ENCODE data around the gene DRC1.

DRC1 gene

DNA sequence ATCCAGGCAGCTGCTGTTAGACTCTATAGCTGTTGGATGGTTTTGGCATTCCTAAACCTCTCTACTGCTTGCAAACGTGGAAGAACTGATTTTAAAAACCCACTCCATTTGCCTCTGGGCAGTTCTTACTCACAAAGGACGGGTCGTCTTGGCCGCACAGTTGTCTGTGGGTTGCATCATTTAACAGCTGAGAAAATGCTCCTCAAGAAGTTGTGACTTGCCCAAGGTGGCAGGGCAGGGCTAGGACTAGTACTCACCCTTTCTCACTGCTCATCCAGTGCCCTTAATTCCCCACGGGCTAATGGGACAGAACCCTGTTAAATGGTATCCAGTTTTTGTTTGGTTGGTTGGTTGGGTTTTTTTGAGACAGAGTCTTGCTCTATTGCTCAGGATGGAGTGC lies 997 bp upstream of the DRC1 start:
- DNase-seq = no peak

DNA sequence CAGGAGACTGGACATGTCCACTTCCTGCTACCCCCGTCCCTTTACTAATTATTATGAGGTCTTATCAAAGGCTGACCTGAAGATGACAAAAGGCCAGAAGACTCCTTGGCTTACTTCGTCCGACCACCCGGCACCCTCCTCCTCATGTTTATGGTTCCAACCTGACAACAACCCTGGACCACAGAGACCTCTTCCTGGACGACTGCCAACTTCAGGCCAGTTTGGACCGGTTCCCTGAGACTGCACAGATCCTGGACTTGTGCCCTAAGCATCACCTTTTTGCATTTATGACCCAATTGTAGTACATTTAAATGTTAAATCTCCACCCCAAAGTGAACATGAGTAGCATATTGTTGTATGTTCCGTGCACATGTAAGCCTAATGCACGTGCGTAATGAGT lies 5.8 kb downstream of the DRC1 start:
- DNase-seq = no peak

DNA sequence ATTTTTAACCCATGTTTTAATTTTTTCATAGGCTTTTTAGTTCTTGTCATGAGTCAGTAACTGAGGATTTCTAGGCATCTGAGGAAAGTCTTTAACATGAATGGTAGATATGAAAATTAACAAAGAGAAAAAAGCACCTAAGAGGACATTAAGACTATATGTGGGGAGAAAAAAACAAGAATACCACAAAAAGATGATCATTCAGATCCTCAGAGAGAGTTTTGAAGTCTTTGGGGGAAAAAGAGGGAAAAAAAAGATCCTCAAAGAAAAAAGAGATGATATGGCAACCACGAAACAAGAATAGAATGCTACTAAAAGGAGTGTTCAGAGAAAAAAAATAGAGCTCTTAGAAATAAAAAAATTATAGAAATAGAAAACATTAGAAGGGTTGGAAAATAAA lies 8.1 kb downstream of the DRC1 start:
- no peak for DNase-seq

DNA sequence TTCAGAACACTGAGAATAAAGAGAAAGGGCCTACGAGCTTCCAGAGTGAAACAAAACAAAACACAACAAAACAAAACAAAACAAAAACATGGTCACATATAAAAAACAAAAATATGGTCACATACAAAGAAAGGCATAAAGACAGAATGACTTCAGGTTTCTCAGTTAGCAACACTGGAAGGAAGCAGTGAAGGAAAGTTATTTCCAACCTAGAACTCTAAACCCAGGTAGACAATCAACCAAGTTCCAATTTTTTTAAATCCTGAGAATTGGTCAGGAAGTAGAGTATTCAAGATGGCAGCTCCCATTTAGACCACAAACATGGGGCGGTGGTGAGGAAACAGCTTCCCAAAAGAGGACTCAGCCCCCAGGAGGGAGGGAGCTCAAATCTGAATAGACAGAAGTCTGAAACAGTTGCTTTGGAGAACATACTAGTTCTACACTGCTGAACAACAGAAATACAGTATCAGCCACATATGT lies 9.1 kb downstream of the DRC1 start:
- no peak for DNase-seq

DNA sequence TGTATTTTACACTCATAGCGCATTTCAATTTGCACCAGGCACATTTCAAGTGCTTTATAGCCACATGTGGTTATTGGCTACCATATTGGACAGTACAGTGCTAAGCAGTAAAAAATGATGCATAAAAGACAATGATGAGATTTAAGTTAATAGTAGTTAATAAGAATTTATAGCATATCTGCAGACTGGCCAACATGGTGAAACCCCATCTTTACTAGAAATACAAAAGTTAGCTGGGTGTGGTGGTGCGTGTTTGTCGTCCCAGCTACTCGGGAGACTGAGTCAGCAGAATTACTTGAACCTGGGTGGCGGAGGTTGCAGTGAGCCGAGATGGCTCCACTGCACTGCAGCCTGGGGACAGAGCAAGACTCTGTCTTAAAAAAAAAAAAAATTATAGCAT lies 9.7 kb downstream of the DRC1 start:
- no peak for DNase-seq

DNA sequence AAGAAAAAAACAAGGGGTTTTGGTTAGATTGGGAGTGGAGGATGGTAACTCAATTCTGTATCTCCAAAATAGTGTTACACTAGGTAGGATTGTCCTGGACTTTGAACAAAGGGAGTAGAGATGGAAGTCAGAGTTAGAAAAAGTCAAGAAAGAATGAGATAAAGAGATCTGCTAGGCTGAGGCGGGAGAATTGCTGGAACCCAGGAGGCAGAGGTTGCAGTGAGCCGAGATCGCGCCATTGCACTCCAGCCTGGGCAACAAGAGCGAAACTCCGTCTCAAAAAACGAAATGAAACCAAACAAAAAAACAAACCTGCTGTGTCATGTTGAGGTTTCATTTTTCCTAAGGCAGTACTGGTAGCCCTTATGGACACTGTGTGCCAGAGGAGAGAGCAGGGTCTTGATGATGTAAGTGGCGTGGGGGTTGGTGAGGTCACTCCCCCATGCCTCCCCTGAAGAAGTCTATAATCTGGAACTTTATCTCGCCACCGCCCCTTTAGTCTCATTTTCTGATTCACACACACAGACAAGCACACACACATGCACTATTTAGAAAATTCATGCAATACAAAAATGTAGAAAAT lies 10.5 kb downstream of the DRC1 start:
- DNase-seq = no peak

DNA sequence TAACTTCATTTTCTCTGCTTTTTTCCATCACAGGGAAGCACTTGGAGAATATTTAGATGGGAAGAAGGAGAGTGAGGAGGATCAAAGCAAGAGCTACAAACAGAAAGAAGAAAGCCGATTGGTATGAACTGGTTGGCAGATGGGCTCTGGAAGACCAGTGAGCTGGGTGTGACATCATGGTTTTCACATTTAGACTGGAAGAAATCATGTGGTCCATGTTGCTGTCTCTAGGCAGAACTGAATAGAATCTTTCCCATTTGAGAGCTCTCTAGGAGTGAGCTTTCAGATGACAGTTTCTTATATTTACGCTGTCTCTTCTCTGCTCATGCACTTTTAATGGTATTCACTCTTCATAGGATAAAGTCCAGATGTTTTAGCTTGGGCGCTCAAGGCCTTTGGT lies 12.6 kb downstream of the DRC1 start:
- DNase-seq = no peak

DNA sequence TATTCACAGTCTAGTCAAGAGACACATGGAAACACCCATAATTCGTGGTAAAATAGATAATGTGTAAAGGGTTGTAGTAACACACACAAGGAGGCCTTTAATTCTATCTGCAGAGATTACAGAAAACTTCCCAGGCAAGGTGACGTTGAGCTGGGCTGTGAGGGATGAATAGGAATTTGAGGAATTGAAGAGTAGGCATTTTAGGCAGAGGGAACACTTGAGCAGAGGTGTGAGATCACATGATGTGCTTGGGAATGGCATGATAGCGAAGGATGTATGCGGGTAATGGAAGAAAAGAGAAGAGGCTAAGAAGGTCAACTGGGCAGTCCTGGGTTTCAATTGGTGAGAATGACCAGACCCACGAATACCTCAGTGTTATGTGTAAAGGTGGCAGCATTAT lies 20.2 kb downstream of the DRC1 start:
- no peak for DNase-seq

DNA sequence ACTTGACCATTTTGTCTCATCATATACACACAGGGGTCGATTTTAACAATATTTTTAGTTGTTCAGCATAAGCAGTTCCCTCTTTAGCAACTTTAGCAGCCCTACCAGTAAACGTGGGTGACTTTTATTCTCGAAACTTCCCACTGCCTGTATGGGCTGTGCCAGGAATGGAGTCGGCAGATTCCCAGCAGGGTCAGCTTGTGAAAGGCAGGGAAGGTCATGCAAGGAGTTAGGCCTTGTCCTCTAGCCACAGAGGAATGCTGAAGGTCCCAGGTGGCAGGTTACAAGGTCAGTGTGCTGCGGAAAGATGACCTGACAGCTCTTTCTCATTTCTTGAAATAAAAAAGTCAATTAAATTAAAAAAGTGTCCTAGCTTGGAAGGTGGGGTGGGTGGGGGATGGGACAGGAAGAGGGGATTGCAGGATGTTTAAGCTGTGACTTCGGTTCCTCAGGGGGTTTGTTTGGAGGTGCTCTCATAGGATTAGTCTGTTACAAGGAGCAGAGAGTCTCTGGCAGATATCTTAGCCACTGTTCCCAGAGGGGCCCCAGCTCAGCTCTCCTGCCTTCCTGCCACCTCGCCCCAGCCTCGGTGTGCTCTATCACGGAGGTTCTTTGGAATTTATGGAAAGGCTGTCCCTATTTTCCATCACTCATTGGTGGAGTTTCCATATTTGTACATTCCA lies 21.4 kb downstream of the DRC1 start:
- no peak for DNase-seq

DNA sequence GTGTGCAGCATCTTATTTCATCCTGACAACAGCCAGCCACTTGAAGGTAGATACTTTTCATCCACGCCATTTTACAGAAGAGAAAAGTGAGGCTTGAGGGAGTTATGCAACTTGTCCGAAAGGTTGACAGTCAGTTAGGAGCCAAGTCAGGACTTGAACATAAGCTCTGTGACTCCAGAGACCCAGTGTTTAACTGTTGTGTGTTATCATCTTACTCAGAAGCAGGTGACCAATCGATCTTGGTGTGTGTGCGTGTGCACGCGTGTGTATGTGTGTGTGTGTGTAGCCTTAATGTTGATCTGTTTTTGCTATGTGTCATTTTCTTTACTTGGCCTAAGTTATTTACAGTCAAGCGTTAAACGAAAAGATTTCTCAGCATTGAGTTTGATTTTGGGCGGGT lies 22.0 kb downstream of the DRC1 start:
- DNase-seq = no peak

DNA sequence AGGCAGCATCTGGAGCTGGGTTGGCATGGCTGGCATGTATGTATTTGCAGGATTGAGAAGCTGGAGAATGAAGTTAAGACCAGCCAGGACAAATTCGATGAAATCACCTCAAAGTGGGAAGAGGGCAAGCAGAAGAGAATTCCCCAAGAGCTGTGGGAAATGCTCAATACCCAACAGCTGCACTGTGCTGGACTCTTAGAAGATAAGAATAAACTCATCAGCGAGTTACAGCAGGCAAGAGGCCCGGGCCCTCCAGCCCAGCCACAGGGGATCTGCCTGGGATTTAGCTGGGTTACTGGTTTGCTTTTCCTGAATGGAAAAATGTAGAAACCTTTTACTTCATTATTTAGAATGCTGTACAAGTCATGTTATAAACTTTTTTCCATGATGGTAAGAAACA lies 22.5 kb downstream of the DRC1 start:
- no peak for DNase-seq

DNA sequence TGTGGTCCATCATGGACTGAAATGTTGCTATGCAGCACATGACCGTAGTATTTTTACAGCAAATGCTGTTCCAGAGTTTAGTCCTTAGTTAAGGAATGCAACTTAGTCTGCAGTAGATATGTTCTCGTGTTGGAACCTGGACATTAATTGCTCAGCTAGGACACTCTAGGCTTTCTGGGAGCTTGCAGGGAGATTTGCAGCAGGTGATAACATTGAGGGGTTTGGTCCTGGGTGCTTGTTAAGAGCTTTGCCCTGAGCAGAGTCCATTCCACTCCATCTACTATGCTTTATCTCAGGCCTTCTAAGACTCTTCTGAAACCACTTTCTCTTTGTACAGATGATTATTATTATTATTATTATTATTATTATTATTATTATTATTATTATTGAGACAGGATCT lies 27.1 kb downstream of the DRC1 start:
- DNase-seq = no peak

DNA sequence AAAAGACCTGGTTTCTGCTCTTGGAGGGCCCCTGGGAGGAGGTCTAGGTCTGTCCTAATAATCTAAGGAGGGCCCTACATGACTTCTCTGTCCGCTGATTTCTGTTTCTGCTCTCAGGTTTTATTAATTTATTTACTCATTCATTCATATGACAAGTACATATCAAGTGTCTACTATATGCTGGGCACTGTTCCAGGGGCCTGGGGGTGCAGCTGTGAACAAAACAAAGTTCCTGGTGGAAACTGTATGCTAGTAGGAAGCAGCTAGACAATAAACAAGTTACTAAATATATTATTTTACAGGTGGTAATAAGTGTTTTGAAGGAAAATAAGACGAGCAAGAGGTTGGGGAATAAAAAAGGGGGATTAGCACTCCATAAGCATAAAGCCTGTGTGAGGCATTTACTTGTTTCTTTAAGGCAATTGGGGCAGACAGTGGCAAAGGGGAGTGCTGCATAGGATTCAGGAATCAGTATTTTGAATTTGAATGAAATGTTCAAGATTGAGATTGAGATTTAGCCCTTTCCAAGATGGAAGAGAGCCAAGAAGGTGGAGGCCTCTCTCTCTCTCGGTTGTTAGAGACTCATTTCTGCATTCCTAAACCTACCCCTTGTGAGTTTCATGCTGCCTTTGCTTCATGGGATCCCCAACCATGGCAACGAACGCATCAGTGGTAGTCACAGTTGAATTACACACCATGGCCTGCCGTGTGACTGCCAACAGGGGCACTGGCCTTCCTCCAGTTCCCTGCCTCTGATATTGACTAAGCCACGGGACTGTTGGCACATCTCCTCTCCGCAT lies 28.3 kb downstream of the DRC1 start:
- peak; percentile 67 for DNase-seq

DNA sequence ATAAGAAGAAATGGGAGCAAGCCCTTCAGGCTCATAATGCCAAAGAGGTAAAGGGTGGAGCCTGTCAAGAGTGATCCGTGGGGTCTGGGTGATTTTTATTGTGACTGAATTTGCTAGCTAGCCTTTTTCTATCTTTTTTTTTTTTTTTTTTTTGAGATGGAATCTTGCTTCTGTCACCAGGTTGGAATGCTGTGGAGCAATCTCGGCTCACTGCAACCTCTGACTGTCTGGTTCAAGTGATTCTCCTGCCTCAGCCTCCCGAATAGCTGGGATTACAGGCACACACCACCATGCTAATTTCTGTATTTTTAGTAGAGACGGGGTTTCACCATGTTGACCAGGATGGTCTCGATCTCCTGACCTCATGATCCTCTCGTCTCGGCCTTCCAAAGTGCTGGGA lies 29.1 kb downstream of the DRC1 start:
- no peak for DNase-seq

DNA sequence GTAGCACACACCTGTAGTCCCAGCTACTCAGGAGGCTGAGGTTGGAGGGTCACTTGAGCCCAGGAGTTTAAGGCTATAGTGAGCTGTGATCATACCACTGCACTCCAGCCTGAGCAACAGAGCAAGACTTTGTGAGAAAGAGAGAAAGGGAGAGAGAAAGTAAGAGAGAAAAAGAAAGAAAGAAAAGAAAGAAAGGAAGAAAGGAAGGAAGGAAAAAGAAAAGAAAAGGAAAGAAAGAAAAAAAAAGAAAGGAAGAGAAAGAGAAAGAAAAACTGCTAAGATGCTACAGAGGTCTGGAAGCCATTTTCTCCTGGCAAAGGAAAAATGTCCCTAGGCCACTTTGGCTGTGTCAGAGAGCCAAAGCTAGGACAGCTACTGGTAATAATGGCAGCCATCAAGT lies 30.6 kb downstream of the DRC1 start:
- no peak for DNase-seq

DNA sequence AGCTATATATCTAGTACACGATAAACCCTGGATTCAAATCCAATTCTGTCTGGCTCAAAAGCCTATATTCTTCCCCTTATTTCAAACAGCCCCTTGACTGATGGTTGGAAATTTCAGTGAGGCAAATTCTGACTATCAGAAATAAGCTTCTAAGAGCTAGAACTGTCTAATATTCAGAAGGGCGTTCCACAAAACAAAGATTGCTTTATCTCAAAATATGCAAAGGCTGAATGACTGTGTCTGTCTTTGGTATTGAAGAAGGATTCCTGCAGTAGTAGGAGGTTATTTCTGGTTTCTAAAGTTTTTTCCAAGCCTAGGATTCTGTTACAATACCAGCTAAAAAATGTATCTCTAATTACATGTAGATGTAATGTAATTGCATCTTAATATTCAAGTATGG lies 31.1 kb downstream of the DRC1 start:
- DNase-seq = no peak

DNA sequence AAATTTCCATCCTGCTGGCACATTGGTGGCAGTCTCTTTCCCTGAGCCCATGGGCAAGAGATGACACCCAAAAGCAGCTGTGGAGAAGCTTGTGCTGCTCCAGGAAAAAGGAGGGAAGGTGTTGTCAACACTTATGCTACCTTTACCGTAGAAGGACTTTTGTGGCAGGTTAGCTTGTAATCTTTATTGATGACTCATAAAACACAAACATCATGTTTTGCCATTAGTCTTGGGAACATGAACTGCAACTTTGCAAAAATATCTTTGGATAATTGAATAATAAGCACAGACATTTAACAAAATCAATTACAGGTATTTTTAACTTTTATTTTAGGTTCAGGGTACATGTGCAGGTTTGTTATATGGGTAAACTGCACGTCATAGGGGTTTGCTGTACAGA lies 33.4 kb downstream of the DRC1 start:
- DNase-seq = no peak

DNA sequence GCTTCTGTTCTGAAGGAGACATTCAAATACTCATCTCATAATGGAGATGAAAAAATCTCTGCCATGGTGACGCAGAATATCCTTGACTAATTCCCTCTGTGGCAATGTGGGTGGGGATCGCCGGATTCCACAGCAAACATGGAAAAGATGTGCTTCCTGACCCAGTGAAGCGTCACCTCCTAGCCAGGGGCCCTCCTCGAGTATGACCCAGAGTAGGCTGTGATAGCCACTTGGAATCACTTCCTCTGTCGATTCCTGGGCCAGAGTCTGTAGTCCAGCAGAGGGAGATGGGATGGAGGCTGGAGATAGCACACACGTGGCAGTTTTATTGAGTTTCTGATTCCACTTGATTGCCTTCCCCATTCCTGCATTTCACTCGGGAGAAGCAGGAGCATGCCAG lies 36.8 kb downstream of the DRC1 start:
- no peak for DNase-seq

DNA sequence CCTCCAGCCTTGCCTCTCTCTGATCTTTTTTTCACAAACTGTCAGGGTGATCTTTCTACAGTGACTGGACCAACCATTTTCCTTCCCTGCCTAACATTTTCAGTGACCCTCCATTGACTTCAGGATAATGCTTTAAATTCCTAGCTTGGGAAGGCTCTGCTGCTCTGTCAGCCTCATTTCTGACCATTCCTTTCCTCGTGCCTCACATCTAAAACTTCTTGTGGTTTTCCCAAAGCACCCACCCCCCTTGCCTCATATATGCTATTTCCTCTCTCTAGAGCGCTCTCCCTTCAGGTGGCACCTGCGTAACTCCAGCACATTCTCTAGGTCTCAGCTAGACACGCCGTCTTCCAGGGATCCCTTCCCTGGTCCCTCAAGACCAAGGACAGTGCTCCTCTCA lies 37.2 kb downstream of the DRC1 start:
- DNase-seq = no peak

DNA sequence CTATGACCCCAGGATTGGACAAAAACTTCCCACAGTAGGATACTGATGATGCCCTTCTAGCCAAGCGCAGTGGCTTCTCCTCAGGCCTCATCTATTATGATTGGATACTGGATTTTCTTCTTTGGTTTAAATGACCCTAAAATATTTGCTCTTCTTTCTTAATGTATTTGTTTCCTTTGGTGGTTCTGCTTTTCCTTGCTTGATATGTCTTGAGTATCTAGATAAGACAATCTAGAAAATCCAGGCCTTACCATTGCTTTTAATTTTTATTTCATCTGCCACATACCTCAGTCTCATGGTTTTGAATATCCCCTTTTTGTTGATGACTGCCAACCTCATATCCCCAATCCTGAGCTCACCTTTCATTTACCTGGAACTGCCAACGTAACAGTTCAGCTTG lies 40.6 kb downstream of the DRC1 start:
- DNase-seq = no peak

DNA sequence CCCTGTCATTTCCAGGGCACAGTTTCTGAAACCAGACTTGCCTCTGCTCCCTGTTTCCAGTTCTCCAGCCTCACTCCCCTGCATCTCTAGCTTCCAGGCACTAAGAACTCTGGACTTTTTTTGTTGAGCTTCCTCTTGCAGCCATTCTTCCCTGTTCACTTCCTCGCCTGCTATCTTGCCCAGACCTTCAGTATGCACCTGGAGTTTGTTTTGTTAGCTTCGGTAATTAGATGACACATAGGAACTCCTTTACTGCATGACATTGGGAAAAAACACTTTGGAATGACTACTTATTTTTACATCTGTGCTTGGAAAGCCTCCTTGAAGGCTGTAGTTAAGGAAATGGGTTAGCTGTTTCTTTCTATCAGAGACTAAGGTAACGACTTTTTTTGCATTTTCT lies 41.0 kb downstream of the DRC1 start:
- DNase-seq = no peak

DNA sequence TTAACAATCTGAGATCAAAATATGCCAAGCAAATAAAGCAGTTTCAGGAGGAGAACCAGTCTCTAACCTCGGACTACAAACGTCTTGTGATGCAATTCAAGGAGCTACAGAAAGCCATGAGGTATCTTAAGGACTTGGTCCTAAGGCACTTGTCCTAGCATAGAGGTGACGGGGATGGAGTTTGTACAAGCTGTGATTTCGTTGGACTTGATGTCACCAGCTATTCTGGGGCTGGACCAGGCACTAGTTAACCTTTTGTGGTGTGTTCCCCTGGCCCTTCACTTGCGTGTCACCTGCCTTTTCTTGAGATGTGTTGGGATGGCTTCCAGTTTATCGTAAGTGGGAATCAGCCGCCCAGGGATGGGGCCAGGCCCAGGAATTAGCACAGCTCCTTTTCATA lies 42.5 kb downstream of the DRC1 start:
- no peak for DNase-seq

DNA sequence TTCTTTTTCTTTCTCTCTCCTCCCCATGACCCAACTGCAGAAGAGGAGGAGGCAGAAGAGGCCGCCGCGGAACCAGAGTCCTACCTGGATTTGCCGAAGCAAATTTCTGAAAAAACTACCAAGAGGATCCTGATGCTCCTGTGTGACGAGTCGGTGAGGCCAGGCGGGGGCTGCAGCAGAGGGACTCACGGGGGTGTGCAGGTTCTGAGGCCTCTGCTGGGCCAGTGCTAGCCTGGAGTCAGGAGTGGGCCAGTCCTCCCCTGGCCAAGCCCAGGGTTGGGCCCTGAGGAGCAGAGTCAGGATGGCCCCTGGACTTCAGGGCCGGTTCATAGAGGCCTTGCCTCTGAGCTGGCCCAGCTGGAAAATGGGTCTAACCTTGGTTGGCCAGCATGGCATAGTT lies 46.9 kb downstream of the DRC1 start:
- DNase-seq = no peak

DNA sequence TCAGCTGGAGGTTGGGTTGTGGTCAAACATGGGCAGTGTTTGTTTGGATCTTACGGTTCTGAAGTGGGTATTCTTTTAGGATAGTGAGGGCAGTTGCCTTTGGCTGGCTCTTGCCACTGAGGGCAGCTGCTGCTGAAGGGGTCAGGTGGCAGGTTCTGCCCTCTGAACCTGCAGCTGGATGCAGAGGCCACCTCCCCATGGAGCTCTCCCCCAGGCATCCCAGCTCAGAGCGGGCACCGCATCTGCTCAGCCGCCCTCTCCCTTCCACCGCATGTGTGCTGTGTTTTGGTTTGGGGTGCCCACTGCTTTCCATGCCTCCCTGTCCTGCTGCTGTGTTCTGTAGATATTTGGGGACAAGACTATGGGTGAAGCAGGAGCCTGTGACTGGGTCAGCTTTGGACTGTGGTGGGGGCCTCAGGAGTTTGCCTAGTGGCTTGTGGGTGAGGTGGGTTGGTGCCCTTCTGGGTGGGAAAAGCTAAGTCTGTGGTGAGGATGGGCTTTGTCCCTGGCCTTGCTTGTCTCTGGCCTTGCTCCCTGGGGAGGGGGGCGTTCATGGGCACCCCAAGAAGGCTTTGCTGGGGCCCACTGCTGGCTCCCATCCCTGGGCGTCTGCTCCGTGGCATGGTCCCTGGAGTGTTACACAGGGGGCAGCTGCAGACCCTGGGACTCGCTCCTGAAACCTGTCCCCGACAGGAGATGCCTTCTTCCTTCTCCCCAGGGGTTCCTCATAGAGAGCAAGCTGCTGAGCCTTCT lies 47.7 kb downstream of the DRC1 start:
- DNase-seq = no peak

Measured in NCI-H2029 treated with DMSO at 0.1 percent for 48 hours (cell line).